ENCODE results near the gene SYNPR. TPM values are rescaled to one million over a fixed set of nuclear protein-coding genes. Genes with fewer than 3 reads are reported as not detected.
"Not testable (repeated sequence)": the region's sequence is repeated elsewhere in the genome, so short reads cannot be mapped to it uniquely, and the experiment has no call there.

Gene SYNPR
- total RNA-seq, 1 experiment from 2014 or later = 0.17 TPM

GRCh38 chr3:63251499-63251898, 26.6 kb upstream of the SYNPR start:
- Histone ChIP-seq H3K56ac (ENCODE audit: insufficient read length, low read depth, low read length) (no peak overlapping the region), H2AFZ (ENCODE audit: low read length) (no peak overlapping the region), H3K4ac (ENCODE audit: low read depth, low read length) (no peak overlapping the region), H3T11ph (ENCODE audit: low read length) (no peak overlapping the region), H4K91ac (ENCODE audit: insufficient read length, low read depth, low read length) (no peak overlapping the region), H4K5ac (ENCODE audit: insufficient read length, low read depth, low read length) (no peak overlapping the region), H3K27me3 (ENCODE audit: insufficient read depth, low read length) (no peaks in the 10 kb centered on the region), H4K20me1 (ENCODE audit: control insufficient read depth, insufficient read depth, insufficient read length) (no peaks in the 10 kb centered on the region), H2AK5ac (ENCODE audit: insufficient read length, low read length) (no peak overlapping the region), H3K9me3 (ENCODE audit: control insufficient read depth, low read depth, low read length) (no peaks in the 10 kb centered on the region), H3K14ac (ENCODE audit: insufficient read depth, low read length) (no peak overlapping the region), H2BK20ac (ENCODE audit: low read depth, low read length, poor library complexity, severe bottlenecking) (no peak overlapping the region), H3K18ac (ENCODE audit: insufficient read length, low read depth, low read length) (no peak overlapping the region), H3K23ac (ENCODE audit: insufficient read length, low read depth, low read length) (no peak overlapping the region), H4K8ac (replicated peaks; ENCODE audit: insufficient read length, low read depth, low read length) (no peak overlapping the region), H3K27ac (ENCODE audit: insufficient read length, low read depth, low read length) (no peak overlapping the region), H3K23me2 (ENCODE audit: insufficient read length, low read depth, low read length, poor library complexity, severe bottlenecking) (no peaks in the 10 kb centered on the region), H2BK5ac (ENCODE audit: insufficient read length, low read length) (no peak overlapping the region), H2BK120ac (ENCODE audit: low read depth, low read length, poor library complexity, severe bottlenecking) (no peak overlapping the region), H3K4me1 (ENCODE audit: insufficient read depth, low read length) (no peaks in the 10 kb centered on the region), H3K79me2 (ENCODE audit: insufficient read depth, low read length) (no peaks in the 10 kb centered on the region), H3K9ac (ENCODE audit: extremely low read depth, insufficient read length, low read length) (no peak overlapping the region), H3K4me2 (ENCODE audit: insufficient read depth, insufficient read length, low read length) (no peak overlapping the region), H2BK12ac (ENCODE audit: insufficient read length, low read depth, low read length) (no peak overlapping the region), H2BK15ac (ENCODE audit: low read depth, low read length) (no peak overlapping the region), H3K79me1 (ENCODE audit: insufficient read depth, low read depth, low read length, poor library complexity, severe bottlenecking) (no peaks in the 10 kb centered on the region)
- DNase-seq = no peak
- Mint-ChIP-seq H3K4me1 (peaks cover 16 to 18% of the 10 kb centered on the region in 2 experiments), H3K4me3 (no peak overlapping the region), H3K27me3 (ENCODE audit: low read depth) (peaks cover 5% of the 10 kb centered on the region; the same call in 1 of the 2 replicates), H3K27ac (no peak overlapping the region; a peak in 1 of 7 replicates), H3K9me3 (peaks cover 4 to 9% of the 10 kb centered on the region in 2 experiments; a peak in 3 of 5 replicates), H3K36me3 (ENCODE audit: insufficient read depth in 1 of 3, low read depth in 3 of 3) (peaks cover 0 to 17% (median 5%) of the 10 kb centered on the region in 3 experiments; a peak in 4 of 7 replicates)
- no peak for TF ChIP-seq CTCF (conservative IDR thresholded peaks at IDR 0.05)
- no CpG with 5 or more reads among the region's 7 CpGs for WGBS (ENCODE audit: extremely low coverage, insufficient read length, low lambda C conversion rate)

- WGBS (ENCODE audit: extremely low coverage, insufficient read length, low lambda C conversion rate) = no CpG with 5 or more reads among the region's 9 CpGs
- not testable (repeated sequence) for H3K14ac ChIP-seq (ENCODE audit: insufficient read depth, low read length); H2AK5ac ChIP-seq (ENCODE audit: insufficient read length, low read length); H3K4me3 Mint-ChIP-seq; H3K23me2 ChIP-seq (ENCODE audit: insufficient read length, low read depth, low read length, poor library complexity, severe bottlenecking); H3K9ac ChIP-seq (ENCODE audit: extremely low read depth, insufficient read length, low read length); H3K18ac ChIP-seq (ENCODE audit: insufficient read length, low read depth, low read length); H2BK5ac ChIP-seq (ENCODE audit: insufficient read length, low read length); H3K23ac ChIP-seq (ENCODE audit: insufficient read length, low read depth, low read length); H3K4ac ChIP-seq (ENCODE audit: low read depth, low read length); H4K5ac ChIP-seq (ENCODE audit: insufficient read length, low read depth, low read length); H3K79me2 ChIP-seq (ENCODE audit: insufficient read depth, low read length); H3K4me1 ChIP-seq (ENCODE audit: insufficient read depth, low read length); DNase-seq; H3K9me3 ChIP-seq (ENCODE audit: control insufficient read depth, low read depth, low read length); H4K20me1 ChIP-seq (ENCODE audit: control insufficient read depth, insufficient read depth, insufficient read length); H4K8ac ChIP-seq (replicated peaks; ENCODE audit: insufficient read length, low read depth, low read length); H3K79me1 ChIP-seq (ENCODE audit: insufficient read depth, low read depth, low read length, poor library complexity, severe bottlenecking); H2BK120ac ChIP-seq (ENCODE audit: low read depth, low read length, poor library complexity, severe bottlenecking); H2BK15ac ChIP-seq (ENCODE audit: low read depth, low read length); H2BK12ac ChIP-seq (ENCODE audit: insufficient read length, low read depth, low read length); H3K4me2 ChIP-seq (ENCODE audit: insufficient read depth, insufficient read length, low read length); H3K56ac ChIP-seq (ENCODE audit: insufficient read length, low read depth, low read length); H2AFZ ChIP-seq (ENCODE audit: low read length); H3K27me3 ChIP-seq (ENCODE audit: insufficient read depth, low read length); H4K91ac ChIP-seq (ENCODE audit: insufficient read length, low read depth, low read length); H2BK20ac ChIP-seq (ENCODE audit: low read depth, low read length, poor library complexity, severe bottlenecking); H3K27ac ChIP-seq (ENCODE audit: insufficient read length, low read depth, low read length); H3T11ph ChIP-seq (ENCODE audit: low read length)
- peaks cover 0 to 24% (median 7%) of the 10 kb centered on the region in 3 experiments; a peak in 5 of 7 replicates for H3K36me3 Mint-ChIP-seq (ENCODE audit: insufficient read depth in 1 of 3, low read depth in 3 of 3)
- H3K9me3 Mint-ChIP-seq = peaks cover 15 to 16% of the 10 kb centered on the region in 2 experiments
- H3K27me3 Mint-ChIP-seq (ENCODE audit: low read depth) = peaks cover 12% of the 10 kb centered on the region
- peak overlapping the region in 1 of 3 experiments; percentile 44; a peak in 2 of 7 replicates for H3K27ac Mint-ChIP-seq
- H3K4me1 Mint-ChIP-seq = peaks cover 11 to 14% of the 10 kb centered on the region in 2 experiments
Measured at GRCh38 chr3:63255819-63256218, 22.3 kb upstream of the SYNPR start.

Measured in H9 (cell line).